DND-41 (cell line): ENCODE results near the gene MTMR4.

ENCODE experiments used
- ATAC-seq: fragments of 200-7000 bp; cut with Tn5 transposase; 3 replicates; pipeline ENCODE4 v1.9.1; 2021; ENCODE audit warnings: low read depth; ENCODE audit not compliant: insufficient read depth
- DNase-seq: peaks from one replicate; pipeline ENCODE4 v3.0.0-alpha.2; 2020
- H2AFZ ChIP-seq: 2 replicates; pipeline ENCODE4 v1.6.0; 2012; ENCODE audit warnings: low read depth, low read length
- H3K27ac ChIP-seq: 2 replicates; pipeline ENCODE4 v1.5.1; 2012; ENCODE audit warnings: low read length, inconsistent platforms
- H3K27me3 ChIP-seq: fragments of 200-600 bp; sonication (generic); 2 replicates; pipeline ENCODE4 v1.6.0; 2012; ENCODE audit warnings: low read length, mild to moderate bottlenecking, inconsistent platforms; ENCODE audit not compliant: insufficient read depth, poor library complexity
- H3K36me3 ChIP-seq: 2 replicates; pipeline ENCODE4 v1.5.1; 2012; ENCODE audit warnings: low read length, inconsistent platforms; ENCODE audit not compliant: insufficient read depth
- H3K4me1 ChIP-seq: 2 replicates; pipeline ENCODE4 v1.5.1; 2012; ENCODE audit warnings: mild to moderate bottlenecking, low read length; ENCODE audit not compliant: insufficient read depth
- H3K4me2 ChIP-seq: 2 replicates; pipeline ENCODE4 v1.6.0; 2012; ENCODE audit warnings: mild to moderate bottlenecking, moderate library complexity, low read length, inconsistent platforms; ENCODE audit not compliant: insufficient read depth
- H3K4me3 ChIP-seq, 2 experiments: fragments of 200-600 bp in 1 of 2; shearing (Covaris generic) in 1 of 2; 2 replicates each; pipeline ENCODE4 v1.5.1; 2012 to 2016; ENCODE audit warnings: inconsistent platforms in 2 of 2, low read length in 2 of 2, mild to moderate bottlenecking in 2 of 2, low read depth in 1 of 2, moderate library complexity in 1 of 2
- H3K79me2 ChIP-seq: 2 replicates; pipeline ENCODE4 v1.6.0; 2012; ENCODE audit warnings: low read length, inconsistent platforms; ENCODE audit not compliant: insufficient read depth
- H3K9ac ChIP-seq: 2 replicates; pipeline ENCODE4 v1.6.0; 2012; ENCODE audit warnings: low read depth, mild to moderate bottlenecking, inconsistent platforms, low read length, moderate library complexity
- H3K9me3 ChIP-seq: 2 replicates; pipeline ENCODE4 v1.5.1; 2012; ENCODE audit warnings: low read length, moderate library complexity, mild to moderate bottlenecking, inconsistent platforms; ENCODE audit not compliant: insufficient read depth, severe bottlenecking
- H4K20me1 ChIP-seq: 2 replicates; pipeline ENCODE4 v1.6.0; 2012; ENCODE audit warnings: low read length; ENCODE audit not compliant: insufficient read depth
- EZH2 ChIP-seq: IDR thresholded peaks from 3 replicates; pipeline ENCODE4 v1.6.1; 2012; ENCODE audit warnings: borderline replicate concordance, low read depth, mild to moderate bottlenecking, moderate library complexity, low read length, inconsistent platforms; ENCODE audit not compliant: severe bottlenecking
- TF ChIP-seq, protein P1 (sequence below): IDR thresholded peaks from 2 replicates; pipeline ENCODE4 v1.5.1; 2012; ENCODE audit warnings: borderline replicate concordance, low read length, moderate library complexity, mild to moderate bottlenecking; ENCODE audit not compliant: poor library complexity, severe bottlenecking; ENCODE audit errors: extremely low read depth

Gene MTMR4

DNA sequence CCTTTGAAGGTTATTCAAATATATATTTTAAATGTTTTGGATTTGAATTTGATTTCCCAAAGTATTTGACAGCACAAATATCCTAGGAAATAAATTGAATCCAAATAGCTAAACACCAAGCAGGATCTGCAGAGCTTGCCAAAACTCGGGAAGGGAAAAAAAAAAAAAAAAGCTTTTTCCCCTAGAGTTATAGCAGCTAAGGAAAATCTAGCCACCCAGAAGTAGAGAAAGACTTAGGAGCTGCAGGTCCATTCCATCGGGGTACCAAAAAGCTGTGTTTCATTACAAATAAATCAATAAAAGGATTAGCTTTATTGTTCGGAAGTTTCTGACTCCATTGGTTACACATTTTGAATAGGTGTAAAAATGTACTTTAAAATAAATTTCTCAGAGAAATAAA is 45.5 kb downstream of the MTMR4 start:
- Histone ChIP-seq H3K36me3 (no peaks in the 10 kb centered on the region), H3K27ac (no peak overlapping the region), H3K4me2 (no peak overlapping the region), H3K9me3 (no peaks in the 10 kb centered on the region), H3K27me3 (peaks cover 10% of the 10 kb centered on the region), H4K20me1 (no peaks in the 10 kb centered on the region), H3K79me2 (no peaks in the 10 kb centered on the region), H2AFZ (no peak overlapping the region), H3K9ac (no peak overlapping the region), H3K4me3 (no peak overlapping the region), H3K4me1 (no peaks in the 10 kb centered on the region)
- DNase-seq, result no peak
- TF ChIP-seq, protein P1, sequence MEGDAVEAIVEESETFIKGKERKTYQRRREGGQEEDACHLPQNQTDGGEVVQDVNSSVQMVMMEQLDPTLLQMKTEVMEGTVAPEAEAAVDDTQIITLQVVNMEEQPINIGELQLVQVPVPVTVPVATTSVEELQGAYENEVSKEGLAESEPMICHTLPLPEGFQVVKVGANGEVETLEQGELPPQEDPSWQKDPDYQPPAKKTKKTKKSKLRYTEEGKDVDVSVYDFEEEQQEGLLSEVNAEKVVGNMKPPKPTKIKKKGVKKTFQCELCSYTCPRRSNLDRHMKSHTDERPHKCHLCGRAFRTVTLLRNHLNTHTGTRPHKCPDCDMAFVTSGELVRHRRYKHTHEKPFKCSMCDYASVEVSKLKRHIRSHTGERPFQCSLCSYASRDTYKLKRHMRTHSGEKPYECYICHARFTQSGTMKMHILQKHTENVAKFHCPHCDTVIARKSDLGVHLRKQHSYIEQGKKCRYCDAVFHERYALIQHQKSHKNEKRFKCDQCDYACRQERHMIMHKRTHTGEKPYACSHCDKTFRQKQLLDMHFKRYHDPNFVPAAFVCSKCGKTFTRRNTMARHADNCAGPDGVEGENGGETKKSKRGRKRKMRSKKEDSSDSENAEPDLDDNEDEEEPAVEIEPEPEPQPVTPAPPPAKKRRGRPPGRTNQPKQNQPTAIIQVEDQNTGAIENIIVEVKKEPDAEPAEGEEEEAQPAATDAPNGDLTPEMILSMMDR, result no peak
- TF ChIP-seq EZH2, result no peak
- no peak for ATAC-seq

DNA sequence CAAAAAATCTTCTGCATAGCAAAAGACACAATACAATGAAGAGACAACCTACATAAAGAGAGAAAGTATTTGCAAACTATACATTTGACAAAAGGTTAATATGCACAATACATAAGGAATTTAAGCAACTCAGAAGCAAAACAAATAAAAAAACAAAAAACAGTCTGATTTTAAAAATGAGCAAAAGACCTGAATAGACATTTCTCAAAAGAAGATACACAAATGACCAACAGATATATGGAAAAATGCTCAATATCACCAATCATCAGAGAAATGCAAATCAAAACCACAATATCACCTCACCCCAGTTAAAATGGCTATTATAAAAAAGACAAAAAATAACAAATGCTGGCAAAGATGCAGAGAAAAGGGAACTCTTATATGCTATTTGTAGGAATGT is 58.9 kb downstream of the MTMR4 start:
- Histone ChIP-seq H4K20me1 (no peaks in the 10 kb centered on the region), H2AFZ (no peak overlapping the region), H3K9ac (no peak overlapping the region), H3K27ac (no peak overlapping the region), H3K9me3 (no peaks in the 10 kb centered on the region), H3K27me3 (no peaks in the 10 kb centered on the region), H3K36me3 (no peaks in the 10 kb centered on the region), H3K4me1 (no peaks in the 10 kb centered on the region), H3K4me3 (no peak overlapping the region), H3K4me2 (no peak overlapping the region), H3K79me2 (no peaks in the 10 kb centered on the region)
- ATAC-seq (no peak), DNase-seq (no peak)
- TF ChIP-seq EZH2, result no peak
- TF ChIP-seq, protein P1, result no peak

DNA sequence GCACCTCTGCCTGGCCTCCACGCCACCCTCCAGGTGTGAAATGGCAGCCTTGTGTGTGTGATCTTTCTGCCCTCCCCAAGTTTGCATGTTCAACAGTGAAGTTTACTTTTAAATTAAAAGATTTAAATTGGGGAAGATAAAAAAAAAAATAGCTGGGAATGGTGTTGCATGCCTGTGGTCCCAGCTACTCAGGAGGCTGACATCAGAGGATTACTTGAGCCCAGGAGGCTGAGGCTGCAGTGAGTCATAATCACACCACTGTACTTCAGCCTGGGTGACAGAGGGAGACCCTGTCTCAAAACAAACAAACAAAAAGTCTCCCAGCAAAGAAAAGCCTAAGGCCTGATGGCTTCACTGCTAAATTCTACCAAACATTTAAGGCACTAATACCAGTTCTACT is 61.7 kb downstream of the MTMR4 start:
- Histone ChIP-seq H4K20me1 (no peaks in the 10 kb centered on the region), H3K36me3 (no peaks in the 10 kb centered on the region), H2AFZ (no peak overlapping the region), H3K9me3 (no peaks in the 10 kb centered on the region), H3K4me2 (no peak overlapping the region), H3K4me3 (no peak overlapping the region), H3K9ac (no peak overlapping the region), H3K79me2 (no peaks in the 10 kb centered on the region), H3K4me1 (no peaks in the 10 kb centered on the region), H3K27ac (no peak overlapping the region), H3K27me3 (no peaks in the 10 kb centered on the region)
- TF ChIP-seq EZH2, result no peak
- TF ChIP-seq, protein P1, result no peak
- DNase-seq (no peak), ATAC-seq (no peak)
